Effector CD4-positive, alpha-beta T cell (primary cell): ENCODE results near the gene NCOA1.
"Not testable (repeated sequence)": the region's sequence is repeated elsewhere in the genome, so short reads cannot be mapped to it uniquely, and the experiment has no call there.

Experiments used
- DNase-seq: peaks from one replicate; pipeline ENCODE4 v3.0.0-alpha.2; 2020
- total RNA-seq: gene quantifications from one replicate; lab custom pipeline; 2026; lab: John Stamatoyannopoulos, UW

NCOA1 gene
- 117 reads per million, percentile 85 among the genes with 10 or more reads in this experiment for total RNA-seq

- DNase-seq: peak; percentile 84
Measured at GRCh38 chr2:24490690-24491541, at the start of gene NCOA1. Gene NCOA1 (plus strand): TSS chr2:24491254. CDS start chr2:24658678, 167,424 bp downstream.

DNA sequence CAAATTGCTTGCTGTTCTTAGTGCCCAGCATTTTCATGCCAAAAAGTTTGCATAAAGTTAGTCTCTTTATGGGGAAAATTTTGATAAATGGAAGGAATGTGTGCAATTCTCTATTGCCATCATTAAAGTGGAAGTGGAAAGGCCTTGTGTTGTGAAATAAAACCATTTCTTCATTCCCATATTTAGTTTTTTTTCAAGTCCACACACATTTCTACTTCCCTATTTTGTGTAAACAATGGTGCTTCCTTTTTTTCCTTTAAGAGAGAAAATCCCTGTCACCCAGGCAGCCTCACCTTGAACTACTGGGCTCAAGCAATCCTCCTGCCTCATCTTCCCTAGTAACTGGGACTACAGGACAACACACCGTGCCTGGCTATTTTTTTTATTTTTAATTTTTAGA, 42.3 kb upstream of the NCOA1 start:
- DNase-seq: no peak

- no peak for DNase-seq
Measured at GRCh38 chr2:24449344-24449743, 41.7 kb upstream of the NCOA1 start.

DNA sequence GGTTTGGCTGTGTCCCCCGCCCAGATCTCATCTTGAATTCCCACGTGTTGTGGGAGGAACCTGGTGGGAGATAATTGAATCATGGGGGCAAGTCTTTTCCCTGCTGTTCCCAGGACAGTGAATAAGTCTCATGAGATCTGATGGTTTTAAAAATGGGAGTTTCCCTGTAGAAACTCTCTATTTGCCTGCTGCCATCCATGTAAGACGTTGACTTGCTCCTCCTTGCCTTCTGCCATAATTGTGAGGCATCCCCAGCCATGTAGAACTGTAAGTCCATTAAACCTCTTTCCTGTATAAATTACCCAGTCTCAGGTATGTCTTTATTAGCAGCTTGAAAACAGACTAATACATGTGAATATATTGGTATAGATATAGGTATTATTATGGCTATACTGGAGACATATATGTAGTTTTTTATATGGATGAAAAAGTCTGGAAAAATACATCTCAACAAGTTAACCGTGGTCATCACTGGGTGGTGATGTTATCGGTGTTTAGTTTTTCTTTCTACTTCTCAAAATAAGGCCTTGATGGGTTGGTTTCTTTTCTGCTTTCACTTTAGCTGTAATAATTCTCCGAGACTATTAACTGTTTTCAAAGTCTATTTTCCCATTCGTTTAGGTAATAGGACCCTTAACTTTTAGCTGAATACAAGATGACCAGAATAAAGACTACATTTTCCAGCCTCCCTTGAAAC, 39.1 kb upstream of the NCOA1 start:
- no peak for DNase-seq

DNA sequence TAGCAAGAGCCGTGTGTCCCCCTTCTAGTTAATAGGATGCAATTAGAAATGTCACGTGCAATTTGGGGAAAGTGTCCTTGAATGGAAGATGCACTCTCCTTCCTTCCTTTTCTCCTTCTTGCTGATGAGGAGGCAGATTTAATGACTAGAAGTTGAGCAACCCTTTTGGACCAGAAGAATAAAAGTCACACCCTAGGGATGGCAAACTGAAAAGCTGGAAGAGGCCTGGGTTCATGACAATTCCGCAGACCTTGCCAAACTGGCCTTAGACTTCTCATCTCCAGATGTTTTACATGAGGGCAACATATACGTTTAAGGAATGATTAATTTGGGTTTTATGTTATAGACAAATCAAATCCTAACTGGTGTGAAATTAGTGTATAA, 38.6 kb upstream of the NCOA1 start:
- no peak for DNase-seq

DNA sequence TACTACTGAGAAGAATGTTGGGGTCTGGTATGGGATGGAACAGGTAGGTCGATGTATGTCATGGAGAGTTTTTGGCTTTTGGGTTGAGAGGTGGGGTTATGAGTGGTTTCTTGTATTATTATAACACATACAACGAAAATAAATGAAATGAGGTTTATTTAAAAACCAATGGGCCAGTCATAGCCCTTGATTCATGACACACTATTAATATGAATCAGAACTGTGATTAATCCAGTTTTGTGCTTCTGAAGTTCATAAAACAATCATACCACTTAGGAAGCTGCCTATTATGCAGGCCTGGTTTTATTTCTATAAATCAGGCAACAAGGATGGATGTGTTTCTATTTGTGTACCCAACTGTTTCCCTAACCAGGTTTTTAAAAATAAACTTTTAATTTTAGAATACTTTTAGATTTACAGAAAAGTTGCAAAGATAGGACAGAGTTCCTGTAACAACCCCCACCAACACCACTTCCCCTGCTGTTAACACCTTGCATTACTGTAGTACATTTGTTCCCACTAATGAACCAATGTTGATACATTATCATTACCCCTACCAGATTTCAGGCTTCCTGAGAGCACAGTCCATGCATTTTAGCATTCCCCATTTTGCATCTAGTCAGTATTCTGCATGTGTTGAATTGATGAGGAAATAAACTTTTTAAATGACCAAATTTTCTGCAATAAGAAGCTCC, 37.5 kb upstream of the NCOA1 start:
- no peak for DNase-seq

DNA sequence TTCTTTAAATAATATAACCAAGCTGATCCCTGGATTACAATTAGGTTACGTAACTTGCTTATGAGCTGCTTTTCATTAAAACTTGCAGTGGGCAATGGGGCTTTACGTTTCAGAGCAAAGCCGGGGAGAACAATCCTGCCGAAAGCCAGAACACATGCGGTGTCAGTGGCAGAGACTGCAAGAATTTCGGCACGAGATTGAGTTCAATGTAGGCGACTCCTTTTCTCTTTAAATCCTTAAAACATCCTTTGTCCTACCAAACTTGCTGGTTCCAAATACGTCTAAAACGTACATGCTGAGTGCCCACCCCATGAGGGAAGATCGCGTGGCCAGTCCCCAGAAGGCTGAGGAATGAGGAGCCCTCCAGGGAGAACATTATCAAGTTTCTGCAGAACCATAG, 36.8 kb upstream of the NCOA1 start:
- DNase-seq: no peak

DNA sequence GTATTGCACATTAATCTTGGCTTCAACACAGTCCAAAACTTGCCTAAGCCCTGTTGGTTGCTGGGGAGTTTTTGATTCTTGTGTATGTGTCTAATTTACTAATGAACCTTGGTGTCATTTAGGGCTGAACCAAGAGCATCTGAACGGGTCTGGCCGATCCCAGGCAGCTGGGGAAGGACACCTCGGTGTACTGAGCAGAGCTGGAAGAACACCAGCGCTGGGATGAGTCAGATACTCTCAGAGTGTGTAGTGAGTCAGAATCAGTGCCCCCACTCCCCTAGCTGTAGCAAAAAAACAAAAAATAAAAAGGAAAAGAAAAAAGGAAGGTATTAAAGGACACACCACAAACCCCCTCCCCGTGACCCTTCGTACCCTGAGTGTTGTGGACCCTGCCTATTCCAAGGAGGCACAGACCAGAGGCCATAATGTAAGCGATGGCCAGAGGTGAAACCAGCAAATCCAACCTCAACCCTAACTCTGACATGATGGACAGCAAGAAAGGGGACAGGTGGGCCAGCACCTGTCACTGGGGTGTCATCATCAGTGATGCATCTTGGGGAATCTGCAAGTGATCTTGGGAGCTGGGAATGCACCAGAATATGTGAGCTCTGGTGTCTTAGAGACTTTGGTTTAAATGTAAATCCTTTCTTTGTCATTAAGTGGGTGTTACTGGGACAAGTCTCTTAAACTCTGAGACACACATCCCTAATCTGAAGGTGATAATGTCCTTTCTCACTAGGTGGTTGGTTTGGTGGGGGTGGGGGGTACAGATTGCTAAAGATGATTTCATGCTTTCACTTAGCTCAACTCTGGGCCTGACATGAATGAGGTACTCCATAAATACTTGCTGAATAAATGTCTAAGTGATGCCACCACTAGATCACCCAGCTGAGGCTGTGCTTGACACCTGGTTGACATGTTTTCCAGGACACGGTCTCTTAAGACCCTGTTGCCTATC, 34.2 kb upstream of the NCOA1 start:
- DNase-seq: no peak

- no peak for DNase-seq
Measured at GRCh38 chr2:24457696-24458386, 33.2 kb upstream of the NCOA1 start.

- DNase-seq: no peak
Measured at GRCh38 chr2:24459224-24460161, 31.6 kb upstream of the NCOA1 start.

DNA sequence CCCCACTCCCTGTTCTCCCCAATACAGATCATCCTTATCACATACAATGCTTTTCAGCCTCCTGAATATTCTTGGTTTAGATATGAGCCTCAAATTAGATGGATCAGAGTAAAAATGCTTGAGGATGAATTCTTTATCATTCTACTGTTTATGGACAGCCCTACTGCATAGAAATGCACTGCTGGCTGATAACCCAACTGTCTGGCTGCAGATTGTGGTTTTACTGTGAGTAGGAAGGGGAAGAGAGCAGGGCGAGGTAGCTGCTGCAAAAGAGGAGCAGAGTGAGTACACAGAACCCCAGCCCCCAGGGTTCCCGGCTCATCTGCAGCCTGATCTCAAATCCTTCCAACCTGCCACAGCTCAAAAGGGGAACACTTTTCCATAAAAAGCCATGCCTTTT, 29.4 kb upstream of the NCOA1 start:
- no peak for DNase-seq

DNA sequence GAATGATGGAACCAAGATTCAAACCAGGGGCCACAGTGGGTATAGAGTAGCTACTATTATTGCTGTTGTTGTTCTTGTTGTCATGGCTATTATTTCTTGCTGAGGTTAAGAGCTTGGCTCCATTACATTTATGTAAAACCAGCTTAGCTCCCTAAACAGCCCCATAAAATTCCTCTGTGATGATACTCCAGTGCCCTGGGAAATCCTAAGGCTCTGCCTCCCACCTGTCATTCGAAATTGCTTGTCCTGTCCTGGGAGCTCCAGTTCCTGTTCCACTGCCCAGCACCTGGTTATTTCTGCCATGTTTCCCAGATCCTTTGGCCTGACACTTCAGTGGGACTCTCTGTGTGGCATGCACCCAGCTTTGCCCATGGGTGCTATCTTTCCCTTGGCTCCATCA, 27.8 kb upstream of the NCOA1 start:
- DNase-seq: no peak

- no peak for DNase-seq
Measured at GRCh38 chr2:24466871-24467870, 23.9 kb upstream of the NCOA1 start.

- DNase-seq: not testable (repeated sequence)
Measured at GRCh38 chr2:24468453-24468852, 22.6 kb upstream of the NCOA1 start.

GRCh38 chr2:24469148-24469650, 21.9 kb upstream of the NCOA1 start:
- DNase-seq: no peak

DNA sequence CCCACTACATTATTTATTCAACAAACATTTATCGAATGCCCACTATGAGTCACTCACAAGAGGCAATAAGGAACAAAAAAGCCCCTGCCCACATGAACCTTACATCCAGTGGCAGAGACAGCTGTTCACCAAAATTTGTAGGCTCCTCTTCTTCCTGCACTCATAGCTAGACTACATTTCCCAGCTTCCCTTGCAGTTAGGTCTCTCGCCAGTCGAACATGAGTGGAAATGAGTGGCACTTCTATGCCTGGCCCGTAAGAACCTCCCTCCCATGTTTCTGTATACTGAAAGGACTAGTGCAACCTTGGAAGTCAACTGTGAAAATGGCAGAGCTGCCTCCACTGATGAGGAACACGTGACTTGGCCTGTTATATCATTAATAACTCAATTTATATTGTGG, 19.4 kb upstream of the NCOA1 start:
- no peak for DNase-seq

GRCh38 chr2:24472416-24472815, 18.6 kb upstream of the NCOA1 start:
- no peak for DNase-seq

- no peak for DNase-seq
Measured at GRCh38 chr2:24473626-24474025, 17.4 kb upstream of the NCOA1 start.

GRCh38 chr2:24474053-24474452, 17.0 kb upstream of the NCOA1 start:
- DNase-seq: no peak
